ENCODE measurements around the gene GTF3A. TPM values are rescaled to one million over a fixed set of nuclear protein-coding genes. Genes with fewer than 3 reads are reported as not detected.

The GTF3A gene
- total and polyA plus RNA-seq, 2 of the 4 experiments (the other 2 are of a cell fraction) = 74.1 to 116 TPM

- TF ChIP-seq POLR2A (IDR thresholded peaks at IDR 0.05; ENCODE audit: low read depth, low read length) (no peak), FOS (IDR thresholded peaks at IDR 0.05; ENCODE audit: low read depth, low read length) (no peak), SMC3 (IDR thresholded peaks at IDR 0.05; ENCODE audit: low read depth, low read length) (peak; percentile 24; the same call in 1 of the 2 replicates)
Measured at GRCh38 chr13:27379694-27380641, 44.5 kb upstream of the GTF3A start (continued).

- TF ChIP-seq CEBPB (IDR thresholded peaks at IDR 0.05; ENCODE audit: low read depth, low read length) (no peak), SMC3 (IDR thresholded peaks at IDR 0.05; ENCODE audit: low read depth, low read length) (no peak), RAD21 (IDR thresholded peaks at IDR 0.05; ENCODE audit: low read length) (no peak), MXI1 (IDR thresholded peaks at IDR 0.05; ENCODE audit: borderline replicate concordance, low read depth, low read length) (no peak), RFX5 (IDR thresholded peaks at IDR 0.05; ENCODE audit: low read depth, low read length) (no peak), NFE2L2 (IDR thresholded peaks at IDR 0.05; ENCODE audit: low read depth, low read length) (no peak), USF2 (IDR thresholded peaks at IDR 0.05; ENCODE audit: low read depth, low read length) (no peak)
- Histone ChIP-seq H4K8ac (ENCODE audit: low read depth in 2 of 2, low read length in 2 of 2) (no peak overlapping the region), H3K79me1 (ENCODE audit: low read depth in 1 of 2, low read length in 2 of 2) (no peaks in the 10 kb centered on the region), H3K36me3 (ENCODE audit: control insufficient read depth, insufficient read depth, low read length) (no peaks in the 10 kb centered on the region), H3K4me3 (ENCODE audit: insufficient read depth, low read depth, low read length) (no peak overlapping the region), H3K9me1 (ENCODE audit: insufficient read depth, low read length) (no peaks in the 10 kb centered on the region), H3K27ac (ENCODE audit: insufficient read depth, low read length) (no peak overlapping the region), H2BK15ac (ENCODE audit: low read depth, low read length) (no peak overlapping the region), H2BK120ac (ENCODE audit: low read depth, low read length) (no peak overlapping the region), H2AFZ (replicated peaks; ENCODE audit: low read length, poor library complexity) (no peak overlapping the region), H3K4me1 (ENCODE audit: control insufficient read depth, insufficient read depth, low read length) (no peaks in the 10 kb centered on the region), H4K91ac (ENCODE audit: insufficient read depth, low read depth, low read length) (no peak overlapping the region), H4K5ac (ENCODE audit: low read depth, low read length) (no peak overlapping the region), H2BK20ac (ENCODE audit: low read depth, low read length) (no peak overlapping the region), H3K14ac (replicated peaks; ENCODE audit: low read depth, low read length) (no peak overlapping the region), H3K18ac (ENCODE audit: low read depth, low read length) (no peak overlapping the region), H3K27me3 (ENCODE audit: control insufficient read depth, insufficient read depth, low read length) (peaks cover 28% of the 10 kb centered on the region), H3K9me3 (ENCODE audit: control insufficient read depth, insufficient read depth, low read length) (no peaks in the 10 kb centered on the region), H3K4me2 (ENCODE audit: low read depth, low read length) (no peak overlapping the region), H2BK5ac (ENCODE audit: low read depth, low read length, poor library complexity, severe bottlenecking) (no peak overlapping the region), H3K9ac (ENCODE audit: low read depth, low read length) (no peak overlapping the region), H3K23ac (ENCODE audit: low read depth, low read length) (no peak overlapping the region), H2AK5ac (ENCODE audit: low read depth, low read length) (no peak overlapping the region), H3K56ac (ENCODE audit: extremely low read depth, insufficient read depth, low read length) (no peak overlapping the region), H2AK9ac (replicated peaks; ENCODE audit: low read depth, low read length, poor library complexity) (peak overlapping the region; percentile 34), H3K4ac (ENCODE audit: low read depth, low read length) (no peak overlapping the region), H4K20me1 (ENCODE audit: insufficient read depth, low read length) (no peaks in the 10 kb centered on the region)
- ATAC-seq (ENCODE audit: low read depth) = no peak
- CTCF ChIA-PET = no interaction called here
- POLR2A ChIA-PET (ENCODE audit: unreplicated experiment) = no interaction called here
- no peak for DNase-seq
- 60% methylated on average over 2 of the region's 17 CpGs; no CpG with 5 or more reads in 1 of the 2 experiments for WGBS, 2 experiments (ENCODE audit: extremely low coverage in 2 of 2, insufficient read length in 1 of 2)
- intact Hi-C loops (cut with micrococcal nuclease) (no loop called here), in situ Hi-C loops (cut with MboI; ENCODE audit: low sequenced_read_pairs) (no loop called here), dilution Hi-C loops (cut with HindIII; ENCODE audit: low sequenced_read_pairs, unreplicated experiment) (no loop called here)
- BruUV-seq (replicated peaks) = no TSS peak
Measured at GRCh38 chr13:27381601-27382000, 42.8 kb upstream of the GTF3A start.

Measured in IMR-90 (cell line).